ENCODE results near the gene ANAPC5. TPM values are rescaled to one million over a fixed set of nuclear protein-coding genes. Genes with fewer than 3 reads are reported as not detected.

The ANAPC5 gene
- total RNA-seq, 4 donors from 2014 or later, result 84.1 to 128 (median 91.8) TPM

Other genes starting within 250 kb of the ANAPC5 start
- gene P2RX7, start 219.5 kb downstream of the ANAPC5 start, total RNA-seq, result under 1 TPM in 3 of 4 donors, not detected in 1; 0.35 to 0.46 (median 0.41) TPM
- gene P2RX4, start 142.3 kb downstream of the ANAPC5 start, total RNA-seq, result 1 to 10 TPM; 3.9 to 7.9 (median 6.1) TPM
- 10 to 100 TPM in 1 of 4 donors, 1 to 10 TPM in 3; 6.0 to 10.2 (median 7.5) TPM for gene CAMKK2, start 55.7 kb downstream of the ANAPC5 start, total RNA-seq
- 10 to 100 TPM; 32.3 to 57.1 (median 46.2) TPM for gene RNF34, start 47.7 kb upstream of the ANAPC5 start, total RNA-seq
- 1 to 10 TPM; 4.8 to 9.4 (median 8.3) TPM for gene KDM2B, start 228.6 kb upstream of the ANAPC5 start, total RNA-seq